ENCODE data around the gene SLC2A6.

Gene SLC2A6

DNA sequence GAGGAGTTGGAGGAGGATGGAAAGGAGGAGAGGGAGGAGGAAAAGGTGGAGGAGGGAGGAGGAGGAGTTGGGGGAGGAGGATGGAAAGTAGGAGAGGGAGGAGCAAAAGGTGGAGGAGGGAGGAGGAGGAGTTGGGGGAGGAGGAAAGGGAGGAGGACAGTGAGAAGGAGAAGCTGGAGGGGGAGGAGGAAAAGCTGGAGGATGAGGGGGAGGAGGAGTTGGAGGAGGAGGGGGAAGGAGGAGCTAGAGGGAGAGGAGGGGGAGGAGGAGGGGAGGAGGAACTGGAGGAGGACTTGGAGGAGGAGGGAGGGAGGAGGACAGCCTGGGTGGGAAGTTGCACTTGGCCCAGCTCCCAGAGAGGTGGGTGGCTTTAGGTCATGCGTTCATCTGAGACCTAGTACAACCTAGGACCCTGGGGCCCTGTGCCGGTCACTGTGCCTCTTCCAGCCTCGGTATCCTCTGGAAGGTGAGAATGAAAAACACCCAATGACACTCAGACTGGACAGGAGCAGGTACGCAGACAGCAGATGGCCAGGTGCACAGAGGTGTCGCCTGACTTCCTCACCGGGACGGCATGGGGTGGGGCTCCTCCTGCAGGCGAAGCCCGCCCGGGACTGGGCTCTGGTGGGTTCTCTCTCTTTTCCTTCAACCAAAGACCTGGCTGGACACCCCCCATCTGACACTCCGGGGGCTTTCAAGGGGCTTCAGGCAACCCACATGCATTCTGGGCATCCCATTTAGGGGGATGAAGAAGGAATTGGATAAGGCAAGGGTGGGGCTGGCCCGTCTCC is 12.2 kb upstream of the SLC2A6 start:
- TF ChIP-seq CTCF (IDR thresholded peaks at IDR 0.05; ENCODE audit: unreplicated experiment in 3 of 3), result no peak
- Mint-ChIP-seq H3K4me3 (no peak overlapping the region), H3K27me3 (ENCODE audit: low read depth) (peaks cover 7% of the 10 kb centered on the region), H3K9me3 (no peaks in the 10 kb centered on the region), H3K4me1 (peaks cover 33% of the 10 kb centered on the region), H3K36me3 (ENCODE audit: low read depth) (no peaks in the 10 kb centered on the region), H3K27ac (no peak overlapping the region)

- no peak for TF ChIP-seq CTCF (IDR thresholded peaks at IDR 0.05; ENCODE audit: unreplicated experiment in 3 of 3)
- Mint-ChIP-seq H3K27me3 (ENCODE audit: low read depth) (peaks cover 7% of the 10 kb centered on the region), H3K27ac (peak overlapping the region in 1 of 3 experiments; percentile 58), H3K9me3 (no peaks in the 10 kb centered on the region), H3K36me3 (ENCODE audit: low read depth) (no peaks in the 10 kb centered on the region), H3K4me3 (no peak overlapping the region), H3K4me1 (peaks cover 34% of the 10 kb centered on the region)
Observed at GRCh38 chr9:133490201-133490681, 11.3 kb upstream of the SLC2A6 start.

DNA sequence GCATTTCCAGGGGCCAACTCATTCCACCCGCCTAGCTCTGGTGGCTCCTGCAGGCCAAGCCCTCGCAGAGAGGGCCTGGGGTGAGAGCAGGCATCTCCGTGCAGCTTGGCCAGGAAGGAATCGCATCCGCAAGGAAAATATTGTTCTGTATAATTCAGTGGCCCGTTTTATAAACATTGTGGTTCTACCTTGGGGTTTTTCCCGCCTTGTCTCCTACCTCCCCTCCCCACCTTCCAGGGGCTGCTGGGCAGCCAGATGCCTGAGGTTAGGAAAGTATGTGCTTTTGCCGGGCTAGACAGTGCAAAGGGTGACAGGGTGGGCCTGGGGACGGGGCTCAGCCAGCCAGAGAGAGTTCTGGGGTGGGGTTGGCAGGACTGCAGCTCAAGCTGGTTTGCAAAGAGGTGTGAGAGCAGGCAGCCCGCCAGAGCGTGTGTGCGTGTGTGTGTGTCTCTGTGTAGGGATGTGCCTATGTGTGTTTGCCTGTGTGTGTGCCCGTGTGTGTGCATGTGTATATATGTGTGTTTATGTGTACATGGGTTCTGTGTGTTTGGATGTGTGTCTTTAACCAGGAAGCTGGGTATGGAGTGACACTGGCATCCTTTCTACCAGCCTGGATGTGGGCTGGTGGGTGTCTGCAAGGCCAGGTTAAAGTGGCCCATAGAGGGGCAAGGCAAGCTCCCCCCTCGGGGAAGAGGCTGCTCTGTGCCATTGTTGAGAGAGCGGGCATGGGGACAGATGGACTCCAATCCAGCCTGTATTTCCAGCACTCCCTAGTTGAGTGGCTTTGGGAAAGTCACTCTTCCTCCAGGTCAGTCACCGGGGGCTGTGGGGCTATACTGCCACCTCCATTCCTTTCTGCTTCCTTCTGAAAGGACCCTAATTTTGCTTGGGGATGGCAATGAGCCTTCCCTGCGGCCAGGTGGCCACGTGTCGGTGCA is 10.6 kb upstream of the SLC2A6 start:
- Mint-ChIP-seq H3K27me3 (ENCODE audit: low read depth) (peaks cover 9% of the 10 kb centered on the region), H3K4me1 (peaks cover 34% of the 10 kb centered on the region), H3K9me3 (no peaks in the 10 kb centered on the region), H3K36me3 (ENCODE audit: low read depth) (no peaks in the 10 kb centered on the region), H3K27ac (peak overlapping the region; percentile 13 to 58 (median 55)), H3K4me3 (no peak overlapping the region)
- TF ChIP-seq CTCF (IDR thresholded peaks at IDR 0.05; ENCODE audit: unreplicated experiment in 3 of 3), result no peak

- no peak for TF ChIP-seq CTCF (IDR thresholded peaks at IDR 0.05; ENCODE audit: unreplicated experiment in 3 of 3)
- Mint-ChIP-seq H3K4me1 (peaks cover 32% of the 10 kb centered on the region), H3K27me3 (ENCODE audit: low read depth) (peaks cover 14% of the 10 kb centered on the region)
Observed at GRCh38 chr9:133488686-133489252, 9.9 kb upstream of the SLC2A6 start.

GRCh38 chr9:133487331-133487725 is 8.4 kb upstream of the SLC2A6 start:
- Mint-ChIP-seq H3K27me3 (ENCODE audit: low read depth) (peaks cover 21% of the 10 kb centered on the region), H3K4me3 (no peak overlapping the region)

More at GRCh38 chr9:133488686-133489252, 9.9 kb upstream of the SLC2A6 start:
- Mint-ChIP-seq H3K9me3 (no peaks in the 10 kb centered on the region), H3K27ac (peak overlapping the region in 2 of 3 experiments; percentile 55 to 58), H3K36me3 (ENCODE audit: low read depth) (no peaks in the 10 kb centered on the region), H3K4me3 (no peak overlapping the region)

More at GRCh38 chr9:133487331-133487725, 8.4 kb upstream of the SLC2A6 start:
- H3K27ac Mint-ChIP-seq, result no peak overlapping the region
- no peak for TF ChIP-seq CTCF (IDR thresholded peaks at IDR 0.05; ENCODE audit: unreplicated experiment in 3 of 3)
- H3K36me3 Mint-ChIP-seq (ENCODE audit: low read depth), result no peaks in the 10 kb centered on the region
- H3K4me1 Mint-ChIP-seq, result peaks cover 20% of the 10 kb centered on the region
- no peaks in the 10 kb centered on the region for H3K9me3 Mint-ChIP-seq
